RPMI7951 (cell line): Measurements from ENCODE around the gene COL21A1. TPM values are rescaled to one million over a fixed set of nuclear protein-coding genes. Genes with fewer than 3 reads are reported as not detected.
"Not testable (repeated sequence)": the region's sequence is repeated elsewhere in the genome, so short reads cannot be mapped to it uniquely, and the experiment has no call there.

ENCODE experiments used
- DNase-seq: peaks from one replicate; pipeline ENCODE4 v3.0.0-alpha.2; 2012; ENCODE audit warnings: low read depth
- total RNA-seq: library from RNA; depleted of rRNA; stranded (reverse); fragments of >200 nt; shearing (Covaris generic); gene quantifications from 2 replicates; pipeline ENCODE4 v1.2.3, GENCODE V29; 2014

Gene COL21A1
- total RNA-seq, 1 experiment from 2014 or later = 0.48 TPM

DNA sequence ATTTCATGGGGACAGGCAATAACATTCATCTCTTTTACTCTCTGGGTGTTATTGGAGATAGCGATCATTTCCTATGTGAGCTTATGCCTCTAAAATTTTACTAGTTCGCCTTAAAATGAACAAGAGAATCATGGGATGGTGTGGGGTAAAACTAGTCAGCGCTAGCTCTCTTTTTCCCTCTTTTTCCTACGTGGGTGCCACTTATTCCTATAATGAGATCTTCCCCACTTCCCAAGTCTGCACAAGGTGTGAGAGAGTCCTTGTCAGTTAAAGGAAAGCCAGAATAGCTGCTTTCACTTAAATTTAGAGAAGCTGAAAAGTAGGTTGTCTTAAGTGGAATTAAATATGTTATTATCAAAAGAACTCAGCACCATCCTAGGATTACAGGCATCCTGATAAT is 198.8 kb downstream of the COL21A1 start:
- DNase-seq = no peak

DNA sequence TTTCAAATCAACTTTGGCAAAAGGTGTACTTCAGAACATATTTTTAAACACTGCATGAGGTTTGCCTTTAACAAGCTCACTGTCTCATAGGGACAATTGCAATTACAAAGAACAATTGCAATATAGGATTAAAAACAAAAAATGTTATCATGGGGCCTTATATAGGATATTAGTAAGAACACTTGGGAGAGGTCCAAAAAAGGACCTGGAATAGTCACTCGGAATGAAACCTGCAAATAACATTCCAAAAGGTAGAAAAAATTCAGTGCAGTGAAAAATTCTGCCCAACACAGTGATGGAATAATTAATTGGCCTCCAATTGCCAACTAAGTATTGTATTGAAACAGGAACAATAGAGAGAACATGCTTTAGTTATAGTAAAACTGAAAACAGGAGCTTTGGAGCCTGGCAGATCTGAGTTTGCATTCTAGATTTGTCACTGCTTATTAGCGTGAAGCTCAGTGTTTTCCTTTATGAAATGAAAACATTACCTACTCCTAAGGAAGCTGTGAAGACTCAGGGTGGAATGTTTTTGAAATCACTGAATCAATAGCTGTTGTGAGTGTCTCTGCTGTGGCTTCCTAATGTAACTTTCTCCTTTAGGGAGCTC is 199.3 kb downstream of the COL21A1 start:
- DNase-seq = no peak

- DNase-seq = peak; percentile 93
Observed at GRCh38 chr6:56046576-56046975, 200.8 kb downstream of the COL21A1 start.

DNA sequence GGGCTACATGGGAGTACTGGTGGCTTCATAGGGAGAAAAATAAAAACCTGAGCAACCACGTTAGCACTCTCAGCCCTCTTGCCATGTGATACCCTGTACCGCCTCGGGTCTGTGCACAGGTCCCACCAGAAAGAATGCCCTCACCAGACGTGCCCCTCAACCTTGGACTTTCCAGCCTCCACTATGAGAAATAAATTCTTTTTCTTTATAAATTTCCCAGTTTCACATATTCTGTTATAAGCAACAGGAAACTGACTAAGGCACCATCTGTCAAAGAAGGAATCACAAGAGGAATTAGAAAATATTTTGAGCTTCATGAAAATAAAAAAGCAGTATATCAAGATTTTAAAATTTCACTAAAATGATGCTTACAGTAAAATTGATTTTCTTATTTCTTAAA is 203.6 kb downstream of the COL21A1 start:
- DNase-seq = no peak

DNA sequence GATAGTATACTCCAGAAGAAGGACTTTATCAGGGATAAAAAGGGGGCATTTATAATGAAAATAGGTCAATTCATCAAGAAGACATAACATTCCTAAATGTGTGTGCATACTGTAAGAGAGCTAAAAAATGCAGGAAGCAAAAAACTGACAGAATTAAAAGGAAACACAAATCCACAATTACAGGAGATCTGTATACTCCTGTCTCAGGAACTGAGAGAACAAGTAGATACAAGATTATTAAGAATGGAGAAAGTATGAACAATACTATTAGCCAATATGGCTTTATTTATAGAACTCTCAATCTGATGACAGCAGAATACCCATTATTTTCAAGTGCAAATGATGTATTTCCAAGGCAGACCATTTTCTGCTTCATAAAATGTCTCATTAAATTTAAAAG is 204.3 kb downstream of the COL21A1 start:
- no peak for DNase-seq

DNA sequence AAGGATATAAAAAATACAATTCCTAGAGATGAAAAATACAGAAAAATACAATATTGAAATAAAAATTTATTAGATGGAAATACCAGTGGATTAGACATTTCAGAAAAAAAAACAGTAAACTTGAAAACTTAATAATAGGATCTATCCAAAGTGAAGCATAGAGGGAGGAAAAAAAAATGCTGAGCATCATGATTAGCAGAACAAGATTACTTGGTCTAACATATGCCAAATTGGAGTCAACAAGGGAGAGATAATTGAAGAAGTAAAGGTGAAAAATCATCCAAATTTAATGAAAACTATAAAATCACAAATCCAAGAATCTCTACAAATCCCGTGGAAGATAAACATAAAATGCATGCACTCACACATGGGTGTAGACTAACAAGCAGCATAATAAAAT is 205.8 kb downstream of the COL21A1 start:
- no peak for DNase-seq

GRCh38 chr6:56040889-56041301 is 206.5 kb downstream of the COL21A1 start:
- DNase-seq = peak; percentile 20

GRCh38 chr6:56040223-56040622 is 207.2 kb downstream of the COL21A1 start:
- peak; percentile 49 for DNase-seq

- no peak for DNase-seq
Observed at GRCh38 chr6:56038764-56039163, 208.6 kb downstream of the COL21A1 start.

GRCh38 chr6:56037601-56038000 is 209.8 kb downstream of the COL21A1 start:
- no peak for DNase-seq

DNA sequence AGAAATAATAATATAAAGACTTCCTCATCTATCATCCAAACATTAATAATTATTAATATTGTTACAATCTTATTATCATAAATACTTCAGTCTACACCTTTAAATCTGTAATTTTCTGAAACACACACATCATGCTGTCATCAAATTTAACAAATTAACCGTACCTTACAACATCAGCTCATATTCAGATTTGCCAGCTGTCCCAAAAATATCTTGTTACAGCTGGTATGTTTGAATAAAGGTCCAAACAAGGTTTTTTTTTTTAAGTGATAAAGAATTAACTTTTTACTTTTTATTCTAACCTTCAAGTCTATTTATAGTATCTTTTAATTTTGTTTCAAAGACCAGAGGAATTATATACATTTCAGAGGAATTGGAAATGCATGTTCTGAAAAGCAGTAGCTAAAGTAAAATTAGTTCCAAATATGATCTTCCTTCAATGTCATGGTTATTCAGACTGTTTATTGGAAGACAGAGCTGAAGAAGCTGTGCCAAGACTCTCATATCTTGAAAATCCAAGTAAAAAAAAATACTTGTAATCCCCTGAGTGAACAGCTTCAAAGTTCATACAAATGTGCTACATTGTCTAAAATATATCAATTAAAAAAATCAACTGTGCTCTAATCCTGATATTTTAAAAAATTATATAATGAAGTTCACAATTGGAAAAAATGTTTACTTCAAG is 210.3 kb downstream of the COL21A1 start:
- DNase-seq = no peak

DNA sequence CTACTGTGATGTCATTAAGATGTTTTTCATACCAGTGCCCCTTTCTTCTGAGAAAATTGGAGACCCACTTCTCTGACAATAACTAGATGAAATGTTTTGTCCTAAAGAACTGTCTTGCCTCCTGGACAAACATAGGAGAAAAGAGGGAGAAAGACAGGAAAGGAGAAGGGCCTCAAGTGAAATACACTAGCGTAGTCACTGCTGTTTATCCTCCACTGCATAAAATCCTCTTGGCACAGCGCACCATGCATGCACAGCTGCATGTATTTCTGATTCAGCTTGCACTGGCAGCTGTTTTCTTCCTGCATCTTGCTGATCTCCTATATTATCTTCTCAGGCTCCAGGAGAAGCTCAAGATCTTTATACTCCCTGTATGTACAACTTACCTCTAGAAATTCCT is 214.0 kb downstream of the COL21A1 start:
- DNase-seq = no peak

GRCh38 chr6:56032715-56033260 is 214.6 kb downstream of the COL21A1 start:
- DNase-seq = no peak

DNA sequence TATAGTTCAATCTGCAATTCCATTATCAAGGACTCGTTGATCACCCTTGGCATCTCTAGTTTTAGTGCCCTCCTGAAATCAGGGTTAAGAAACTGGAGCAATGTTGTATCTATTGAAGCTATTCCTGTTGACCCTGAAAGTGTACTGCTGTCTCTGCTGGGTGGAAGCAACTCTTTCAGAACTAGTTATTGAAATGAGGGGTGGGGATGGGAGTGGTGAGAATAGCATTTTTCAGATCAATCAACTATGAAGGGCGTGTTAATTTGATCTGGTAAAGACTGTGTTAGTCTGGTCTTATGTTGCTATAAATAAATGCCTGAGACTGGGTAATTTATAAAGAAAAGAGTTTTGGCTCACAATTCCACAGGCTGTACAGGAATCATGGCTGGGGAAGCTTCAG is 219.5 kb downstream of the COL21A1 start:
- no peak for DNase-seq

DNA sequence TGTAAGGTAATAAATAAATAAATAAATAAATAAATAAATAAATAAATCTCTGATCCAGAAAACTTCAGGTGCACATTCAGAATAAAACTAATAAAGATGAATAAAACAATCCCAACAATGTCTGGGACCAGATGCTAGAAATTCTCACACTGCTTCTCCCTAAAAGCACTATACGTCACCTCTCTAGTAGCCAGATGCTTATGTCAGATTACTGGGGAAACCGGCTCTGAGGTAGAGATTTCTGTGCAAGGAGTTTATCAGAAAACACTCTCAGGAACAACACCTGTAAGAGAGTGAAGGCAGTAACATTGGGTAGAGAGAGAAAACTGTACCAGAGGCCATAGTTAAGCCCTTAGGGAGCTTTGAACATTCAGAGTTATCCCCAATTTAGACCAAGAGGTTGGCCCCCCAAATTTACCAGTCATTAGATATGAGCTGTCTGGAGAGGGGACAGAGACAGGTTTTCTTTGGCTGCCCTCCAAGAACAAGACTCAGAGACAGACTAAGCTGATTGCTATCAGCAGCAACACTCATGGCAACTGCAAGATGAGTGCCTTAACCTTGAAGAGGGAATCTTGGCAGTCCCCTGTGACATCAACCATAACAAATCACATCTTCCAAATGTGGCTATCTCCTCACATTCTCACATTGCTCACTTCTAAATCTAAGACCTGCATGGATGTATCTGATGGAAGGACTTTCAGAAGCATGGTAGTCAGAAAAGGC is 220.8 kb downstream of the COL21A1 start:
- DNase-seq = peak; percentile 67

- no peak for DNase-seq
Observed at GRCh38 chr6:56025795-56026194, 221.6 kb downstream of the COL21A1 start.

- no peak for DNase-seq
Observed at GRCh38 chr6:56024931-56025330, 222.4 kb downstream of the COL21A1 start.

GRCh38 chr6:56023829-56024228 is 223.6 kb downstream of the COL21A1 start:
- DNase-seq = no peak

GRCh38 chr6:56022678-56023077 is 224.7 kb downstream of the COL21A1 start:
- peak; percentile 56 for DNase-seq

DNA sequence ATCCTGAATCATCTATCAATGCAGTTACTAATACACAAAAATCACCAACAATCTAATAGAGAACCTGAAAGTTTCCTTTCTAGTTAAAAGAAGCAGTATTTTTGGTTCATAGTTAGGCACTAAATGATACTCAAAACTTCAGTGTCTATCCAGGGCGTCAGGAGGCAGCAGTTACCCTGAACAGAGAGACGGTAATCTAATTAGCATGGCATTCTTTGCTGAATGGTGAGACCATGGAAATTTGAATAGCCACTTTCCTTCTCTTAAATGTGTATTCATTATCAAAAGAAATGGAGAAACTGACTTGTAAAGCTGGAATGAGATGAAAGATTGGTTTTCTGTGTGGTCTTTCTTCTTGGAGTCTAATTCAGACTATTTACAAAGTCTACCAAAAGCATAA is 225.4 kb downstream of the COL21A1 start:
- DNase-seq = no peak

GRCh38 chr6:56019973-56020372 is 227.4 kb downstream of the COL21A1 start:
- no peak for DNase-seq

GRCh38 chr6:56017198-56017597 is 230.2 kb downstream of the COL21A1 start:
- DNase-seq = no peak

- DNase-seq = not testable (repeated sequence)
Observed at GRCh38 chr6:56014039-56014438, 233.3 kb downstream of the COL21A1 start.
